ENCODE measurements around the gene DNAJC28. TPM values are rescaled to one million over a fixed set of nuclear protein-coding genes. Genes with fewer than 3 reads are reported as not detected.

DNAJC28 gene
- total and polyA plus RNA-seq, 4 donors = 0.83 to 3.2 (median 2.7) TPM

DNA sequence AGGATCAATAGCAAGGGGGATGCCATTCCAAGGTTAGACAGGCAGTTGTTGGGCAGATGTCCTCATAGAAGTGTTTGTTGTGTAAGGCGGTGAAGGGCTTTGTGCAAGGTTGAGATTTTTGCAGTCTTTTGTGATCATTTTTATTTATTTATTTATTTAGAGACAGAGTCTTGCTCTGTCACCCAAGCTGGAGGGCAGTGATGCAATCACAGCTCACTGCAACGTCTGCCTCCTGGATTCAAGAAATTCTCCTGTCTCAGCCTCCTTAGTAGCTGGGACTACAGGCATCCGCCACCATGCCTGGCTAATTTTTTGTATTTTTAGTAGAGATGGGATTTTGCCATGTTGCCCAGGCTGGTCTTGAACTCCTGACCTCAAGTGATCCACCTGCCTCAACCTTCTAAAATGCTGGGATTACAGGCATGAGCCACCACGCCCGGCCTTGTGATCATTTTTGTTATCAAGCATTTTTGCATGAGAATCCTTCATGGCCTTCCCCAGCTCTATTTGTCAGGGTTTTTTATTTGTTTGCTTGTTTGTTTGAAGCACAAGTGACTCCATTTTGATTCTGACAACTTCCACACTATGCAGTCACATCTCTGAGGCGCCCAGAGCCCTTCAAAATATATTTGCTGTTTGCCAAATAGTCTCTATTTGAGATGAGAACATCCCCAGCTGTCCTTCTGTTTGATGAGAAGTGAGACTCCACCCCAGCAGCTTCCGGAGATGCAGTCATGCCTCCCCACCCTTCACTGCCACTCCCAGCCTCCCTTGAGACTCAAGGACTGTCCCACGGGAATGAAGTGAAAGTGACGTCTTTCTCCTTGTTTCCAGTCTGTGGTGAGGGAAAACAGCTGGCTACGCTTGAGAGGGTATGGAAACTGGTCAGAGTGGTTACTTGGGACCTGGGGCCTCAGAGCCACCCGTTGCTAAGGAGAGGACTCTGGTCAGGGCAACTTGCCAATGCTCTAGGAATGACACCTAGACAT is 49.7 kb downstream of the DNAJC28 start:
- no peak overlapping the region for H3K4me3 ChIP-seq (ENCODE audit: low read depth in 1 of 3, low read length in 3 of 3)
- peak overlapping the region in 1 of 2 donors; percentile 22 for H3K27ac ChIP-seq (ENCODE audit: low read depth in 1 of 2, low read length in 2 of 2)
- TF ChIP-seq, protein P1, sequence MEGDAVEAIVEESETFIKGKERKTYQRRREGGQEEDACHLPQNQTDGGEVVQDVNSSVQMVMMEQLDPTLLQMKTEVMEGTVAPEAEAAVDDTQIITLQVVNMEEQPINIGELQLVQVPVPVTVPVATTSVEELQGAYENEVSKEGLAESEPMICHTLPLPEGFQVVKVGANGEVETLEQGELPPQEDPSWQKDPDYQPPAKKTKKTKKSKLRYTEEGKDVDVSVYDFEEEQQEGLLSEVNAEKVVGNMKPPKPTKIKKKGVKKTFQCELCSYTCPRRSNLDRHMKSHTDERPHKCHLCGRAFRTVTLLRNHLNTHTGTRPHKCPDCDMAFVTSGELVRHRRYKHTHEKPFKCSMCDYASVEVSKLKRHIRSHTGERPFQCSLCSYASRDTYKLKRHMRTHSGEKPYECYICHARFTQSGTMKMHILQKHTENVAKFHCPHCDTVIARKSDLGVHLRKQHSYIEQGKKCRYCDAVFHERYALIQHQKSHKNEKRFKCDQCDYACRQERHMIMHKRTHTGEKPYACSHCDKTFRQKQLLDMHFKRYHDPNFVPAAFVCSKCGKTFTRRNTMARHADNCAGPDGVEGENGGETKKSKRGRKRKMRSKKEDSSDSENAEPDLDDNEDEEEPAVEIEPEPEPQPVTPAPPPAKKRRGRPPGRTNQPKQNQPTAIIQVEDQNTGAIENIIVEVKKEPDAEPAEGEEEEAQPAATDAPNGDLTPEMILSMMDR (IDR thresholded peaks at IDR 0.05; ENCODE audit: low read depth, low read length, missing input control) = no peak
- TF ChIP-seq TAF1 (conservative IDR thresholded peaks at IDR 0.05) (no peak), HNF4A (conservative IDR thresholded peaks at IDR 0.05) (no peak), SP1 (IDR thresholded peaks at IDR 0.05) (no peak), HNF4G (IDR thresholded peaks at IDR 0.05) (no peak), RAD21 (IDR thresholded peaks at IDR 0.05) (no peak), JUND (IDR thresholded peaks at IDR 0.05) (no peak), NR2F2 (IDR thresholded peaks at IDR 0.05) (no peak), RXRA (IDR thresholded peaks at IDR 0.05) (no peak), FOXA1 (IDR thresholded peaks at IDR 0.05) (no peak)
- TF ChIP-seq, protein P2, sequence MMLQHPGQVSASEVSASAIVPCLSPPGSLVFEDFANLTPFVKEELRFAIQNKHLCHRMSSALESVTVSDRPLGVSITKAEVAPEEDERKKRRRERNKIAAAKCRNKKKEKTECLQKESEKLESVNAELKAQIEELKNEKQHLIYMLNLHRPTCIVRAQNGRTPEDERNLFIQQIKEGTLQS (IDR thresholded peaks at IDR 0.05) = no peak
- TF ChIP-seq, protein P3, sequence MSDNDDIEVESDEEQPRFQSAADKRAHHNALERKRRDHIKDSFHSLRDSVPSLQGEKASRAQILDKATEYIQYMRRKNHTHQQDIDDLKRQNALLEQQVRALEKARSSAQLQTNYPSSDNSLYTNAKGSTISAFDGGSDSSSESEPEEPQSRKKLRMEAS (IDR thresholded peaks at IDR 0.05) = no peak
- TF ChIP-seq, protein P4, sequence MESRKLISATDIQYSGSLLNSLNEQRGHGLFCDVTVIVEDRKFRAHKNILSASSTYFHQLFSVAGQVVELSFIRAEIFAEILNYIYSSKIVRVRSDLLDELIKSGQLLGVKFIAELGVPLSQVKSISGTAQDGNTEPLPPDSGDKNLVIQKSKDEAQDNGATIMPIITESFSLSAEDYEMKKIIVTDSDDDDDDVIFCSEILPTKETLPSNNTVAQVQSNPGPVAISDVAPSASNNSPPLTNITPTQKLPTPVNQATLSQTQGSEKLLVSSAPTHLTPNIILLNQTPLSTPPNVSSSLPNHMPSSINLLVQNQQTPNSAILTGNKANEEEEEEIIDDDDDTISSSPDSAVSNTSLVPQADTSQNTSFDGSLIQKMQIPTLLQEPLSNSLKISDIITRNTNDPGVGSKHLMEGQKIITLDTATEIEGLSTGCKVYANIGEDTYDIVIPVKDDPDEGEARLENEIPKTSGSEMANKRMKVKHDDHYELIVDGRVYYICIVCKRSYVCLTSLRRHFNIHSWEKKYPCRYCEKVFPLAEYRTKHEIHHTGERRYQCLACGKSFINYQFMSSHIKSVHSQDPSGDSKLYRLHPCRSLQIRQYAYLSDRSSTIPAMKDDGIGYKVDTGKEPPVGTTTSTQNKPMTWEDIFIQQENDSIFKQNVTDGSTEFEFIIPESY (IDR thresholded peaks at IDR 0.05) = no peak
- H3K4me1 ChIP-seq (ENCODE audit: control insufficient read depth in 4 of 4, insufficient read depth in 4 of 4, low read length in 3 of 4) = no peaks in the 10 kb centered on the region
- DNase-seq (ENCODE audit: low spot score) = no peak
- 76% methylated on average over 11 of the region's 11 CpGs for WGBS
- H3K9me3 ChIP-seq (ENCODE audit: control insufficient read depth in 4 of 4, low read length in 3 of 4) = no peaks in the 10 kb centered on the region
- no peaks in the 10 kb centered on the region for H3K27me3 ChIP-seq (ENCODE audit: control insufficient read depth in 4 of 4, insufficient read depth in 4 of 4, low read length in 3 of 4)
- H3K36me3 ChIP-seq (ENCODE audit: control insufficient read depth in 4 of 4, insufficient read depth in 3 of 4, low read depth in 1 of 4, low read length in 3 of 4) = peaks cover 3 to 15% (median 13%) of the 10 kb centered on the region in 4 donors
- H3K9ac ChIP-seq (ENCODE audit: low read depth in 1 of 2, low read length in 2 of 2) = no peak overlapping the region

Other genes starting within 250 kb of the DNAJC28 start
- gene IL10RB, start 225.3 kb downstream of the DNAJC28 start, total RNA-seq = 10 to 100 TPM; 19.2 to 22.1 TPM
- gene IL10RB, start 225.3 kb downstream of the DNAJC28 start, polyA plus RNA-seq = 10 to 100 TPM; 16.1 to 18.5 TPM
- gene IFNAR1, start 166.7 kb downstream of the DNAJC28 start, total RNA-seq = 10 to 100 TPM; 31.1 to 39.5 TPM
- gene IFNAR1, start 166.7 kb downstream of the DNAJC28 start, polyA plus RNA-seq = 10 to 100 TPM; 52.8 to 54.3 TPM
- gene IFNGR2, start 88.3 kb downstream of the DNAJC28 start, total RNA-seq = 10 to 100 TPM; 23.2 to 24.3 TPM
- 10 to 100 TPM; 23.0 to 23.7 TPM for gene IFNGR2, start 88.3 kb downstream of the DNAJC28 start, polyA plus RNA-seq
- gene TMEM50B, start 11.7 kb downstream of the DNAJC28 start, total RNA-seq = 10 to 100 TPM; 28.1 to 31.8 TPM
- 10 to 100 TPM; 11.8 to 31.8 TPM for gene TMEM50B, start 11.7 kb downstream of the DNAJC28 start, polyA plus RNA-seq
- gene GART, start 50.4 kb upstream of the DNAJC28 start, total RNA-seq = 10 to 100 TPM; 44.7 to 76.8 TPM
- 10 to 100 TPM; 15.7 to 19.2 TPM for gene GART, start 50.4 kb upstream of the DNAJC28 start, polyA plus RNA-seq
- gene SON, start 51.3 kb upstream of the DNAJC28 start, total RNA-seq = 100 to 1,000 TPM; 128 to 186 TPM
- gene SON, start 51.3 kb upstream of the DNAJC28 start, polyA plus RNA-seq = 100 to 1,000 TPM in 1 of 2 donors, 10 to 100 TPM in 1; 42.7 to 264 TPM
- gene DONSON, start 97.0 kb upstream of the DNAJC28 start, total RNA-seq = 10 to 100 TPM in 1 of 2 donors, 1 to 10 TPM in 1; 9.9 to 22.6 TPM
- gene DONSON, start 97.0 kb upstream of the DNAJC28 start, polyA plus RNA-seq = 1 to 10 TPM; 4.8 to 6.8 TPM
- gene CRYZL1, start 150.0 kb upstream of the DNAJC28 start, total RNA-seq = 10 to 100 TPM in 1 of 2 donors, 1 to 10 TPM in 1; 8.3 to 14.7 TPM
- 10 to 100 TPM in 1 of 2 donors, 1 to 10 TPM in 1; 6.8 to 18.1 TPM for gene CRYZL1, start 150.0 kb upstream of the DNAJC28 start, polyA plus RNA-seq
- gene ITSN1, start 150.8 kb upstream of the DNAJC28 start, total RNA-seq = 100 to 1,000 TPM in 1 of 2 donors, 10 to 100 TPM in 1; 52.0 to 112 TPM
- gene ITSN1, start 150.8 kb upstream of the DNAJC28 start, polyA plus RNA-seq = 10 to 100 TPM; 20.3 to 28.3 TPM